H1 (cell line): ENCODE results near the gene PINK1. TPM values are rescaled to one million over a fixed set of nuclear protein-coding genes. Genes with fewer than 3 reads are reported as not detected.

Source experiments
- CTCF ChIA-PET: fragments of 300-600 bp; sonication (Branson Sonifier 250); formaldehyde crosslinking; loops from one replicate; lab custom pipeline; 2021; ENCODE audit not compliant: partially characterized antibody; lab: Charles Lee
- POLR2A ChIA-PET: fragments of 300-600 bp; sonication (Branson Sonifier 250); formaldehyde crosslinking; loops from one replicate; lab custom pipeline; 2021; ENCODE audit warnings: inconsistent platforms; ENCODE audit not compliant: partially characterized antibody; lab: Charles Lee
- DNase-seq, 2 experiments: peaks; one replicate each; pipeline versions ENCODE4 v3.0.0 to v3.0.0-alpha.2; 2010 to 2022; ENCODE audit warnings: low spot score in 2 of 2, low read depth in 1 of 2, mixed read lengths in 1 of 2
- FAIRE-seq: peaks from 2 replicates; lab custom pipeline; 2011; peaks lifted over from hg19 to GRCh38; lab: Jason Lieb, UNC
- H2AFZ ChIP-seq: 2 replicates; pipeline ENCODE4 v1.8.1; 2012; ENCODE audit warnings: low read length, inconsistent platforms
- H2AK5ac ChIP-seq: 2 replicates; pipeline ENCODE4 v1.6.1; 2013; ENCODE audit warnings: low read depth, low read length
- H2BK120ac ChIP-seq: replicated peaks from 2 replicates; pipeline ENCODE3; 2013; ENCODE audit warnings: low read depth, low read length, inconsistent platforms
- H2BK12ac ChIP-seq: 2 replicates; pipeline ENCODE4 v1.6.1; 2013; ENCODE audit warnings: low read depth, low read length
- H2BK15ac ChIP-seq: 2 replicates; pipeline ENCODE4 v1.6.1; 2013; ENCODE audit warnings: low read length
- H2BK20ac ChIP-seq: 2 replicates; pipeline ENCODE4 v1.6.1; 2013; ENCODE audit warnings: low read length
- H2BK5ac ChIP-seq: 2 replicates; pipeline ENCODE4 v1.6.1; 2013; ENCODE audit warnings: low read depth, low read length
- H3K14ac ChIP-seq: 2 replicates; pipeline ENCODE4 v1.6.1; 2013; ENCODE audit warnings: inconsistent platforms; ENCODE audit not compliant: insufficient read length
- H3K18ac ChIP-seq: 2 replicates; pipeline ENCODE4 v1.6.1; 2013; ENCODE audit warnings: low read length; ENCODE audit errors: extremely low read depth
- H3K23ac ChIP-seq: 2 replicates; pipeline ENCODE4 v1.6.1; 2013; ENCODE audit warnings: inconsistent platforms; ENCODE audit not compliant: insufficient read length
- H3K23me2 ChIP-seq: 2 replicates; pipeline ENCODE4 v1.6.1; 2013; ENCODE audit warnings: low read depth, low read length
- H3K27ac ChIP-seq: 2 replicates; pipeline ENCODE4 v1.6.1; 2011; ENCODE audit warnings: low read depth, low read length, inconsistent platforms
- H3K27me3 ChIP-seq, 4 experiments: replicated peaks in 1 of 4; 1 replicate in 1 of 4; 2 replicates in 3 of 4; pipeline versions ENCODE4 v1.6.1 to v1.8.1; 2011 to 2013; ENCODE audit warnings: low read length in 3 of 4, mild to moderate bottlenecking in 3 of 4, inconsistent platforms in 2 of 4, mixed read lengths in 2 of 4, moderate library complexity in 1 of 4; ENCODE audit not compliant: control insufficient read depth in 3 of 4, insufficient read depth in 3 of 4; ENCODE audit errors: extremely low read depth in 1 of 4
- H3K36me3 ChIP-seq, 4 experiments: 2 replicates each; pipeline versions ENCODE4 v1.6.1 to v1.8.1; 2011 to 2013; ENCODE audit warnings: mild to moderate bottlenecking in 4 of 4, low read length in 3 of 4, moderate library complexity in 2 of 4, control low read depth in 1 of 4, inconsistent platforms in 1 of 4; ENCODE audit not compliant: insufficient read depth in 4 of 4, control insufficient read depth in 2 of 4
- H3K4ac ChIP-seq: replicated peaks from 2 replicates; pipeline ENCODE3; 2013; ENCODE audit warnings: low read length, low read depth, mixed read lengths, inconsistent platforms; ENCODE audit not compliant: insufficient read length
- H3K4me1 ChIP-seq, 4 experiments: replicated peaks in 1 of 4; 1 replicate in 1 of 4; 2 replicates in 3 of 4; pipeline versions ENCODE4 v1.6.1 to v1.8.1; 2011 to 2013; ENCODE audit warnings: low read length in 3 of 4, inconsistent platforms in 2 of 4, mixed read lengths in 1 of 4; ENCODE audit not compliant: insufficient read depth in 4 of 4, control insufficient read depth in 3 of 4
- H3K4me2 ChIP-seq, 2 experiments: 2 replicates each; pipeline versions ENCODE4 v1.6.1 to v1.8.1; 2011 to 2013; ENCODE audit warnings: low read depth in 2 of 2, low read length in 2 of 2, control low read depth in 1 of 2, inconsistent platforms in 1 of 2, mild to moderate bottlenecking in 1 of 2; ENCODE audit not compliant: insufficient read depth in 1 of 2
- H3K4me3 ChIP-seq, 4 experiments: fragments of 200-600, 300-600 bp in 1 of 4; sonication (generic), shearing (Covaris generic), sonication (Bioruptor Twin) in 1 of 4; 2 replicates each; pipeline versions ENCODE4 v1.5.1 to v1.8.1; 2011 to 2016; ENCODE audit warnings: low read length in 4 of 4, low read depth in 3 of 4, control low read depth in 2 of 4, inconsistent platforms in 2 of 4, mild to moderate bottlenecking in 2 of 4, mixed read lengths in 1 of 4, moderate library complexity in 1 of 4; ENCODE audit not compliant: insufficient read depth in 2 of 4; ENCODE audit errors: extremely low read depth in 1 of 4
- H3K56ac ChIP-seq: replicated peaks from 2 replicates; pipeline ENCODE3; 2013; ENCODE audit warnings: low read depth, mild to moderate bottlenecking, mixed read lengths, low read length, inconsistent platforms; ENCODE audit not compliant: insufficient read length
- H3K79me1 ChIP-seq: 2 replicates; pipeline ENCODE4 v1.6.1; 2013; ENCODE audit warnings: low read depth, low read length, control low read depth
- H3K79me2 ChIP-seq, 2 experiments: 2 replicates each; pipeline versions ENCODE4 v1.6.1 to v1.8.1; 2012 to 2013; ENCODE audit warnings: low read length in 2 of 2, mild to moderate bottlenecking in 2 of 2, inconsistent platforms in 1 of 2; ENCODE audit not compliant: insufficient read depth in 2 of 2, control insufficient read depth in 1 of 2
- H3K9ac ChIP-seq, 4 experiments: replicated peaks in 1 of 4; 1 replicate in 1 of 4; 2 replicates in 3 of 4; pipeline versions ENCODE4 v1.6.1 to v1.8.1; 2011 to 2013; ENCODE audit warnings: low read depth in 3 of 4, low read length in 3 of 4, control low read depth in 2 of 4, mild to moderate bottlenecking in 2 of 4, moderate library complexity in 2 of 4, inconsistent platforms in 1 of 4; ENCODE audit errors: extremely low read depth in 1 of 4
- H3K9me3 ChIP-seq, 2 experiments: 2 replicates each; pipeline versions ENCODE4 v1.6.1 to v1.8.1; 2012 to 2013; ENCODE audit warnings: mild to moderate bottlenecking in 2 of 2, moderate library complexity in 2 of 2, control low read depth in 1 of 2, inconsistent platforms in 1 of 2, low read depth in 1 of 2, low read length in 1 of 2, mixed read lengths in 1 of 2; ENCODE audit not compliant: insufficient read depth in 2 of 2
- H4K20me1 ChIP-seq, 2 experiments: replicated peaks in 1 of 2; 2 replicates each; pipeline versions ENCODE3 to v1.8.1; 2011 to 2013; ENCODE audit warnings: inconsistent platforms in 2 of 2, low read length in 2 of 2, mild to moderate bottlenecking in 1 of 2; ENCODE audit not compliant: insufficient read depth in 2 of 2, control insufficient read depth in 1 of 2
- H4K5ac ChIP-seq: 2 replicates; pipeline ENCODE4 v1.6.1; 2013; ENCODE audit warnings: low read length, low read depth, mixed read lengths, inconsistent platforms; ENCODE audit not compliant: insufficient read length
- H4K8ac ChIP-seq: 2 replicates; pipeline ENCODE4 v1.8.0; 2013; ENCODE audit warnings: mild to moderate bottlenecking, moderate library complexity, low read length, inconsistent platforms; ENCODE audit not compliant: insufficient read depth; ENCODE audit errors: extremely low read depth
- H4K91ac ChIP-seq: replicated peaks from 2 replicates; pipeline ENCODE3; 2013; ENCODE audit warnings: low read length, mixed read lengths, inconsistent platforms; ENCODE audit not compliant: insufficient read length
- CREB1 ChIP-seq: IDR thresholded peaks from 2 replicates; pipeline ENCODE4 v1.6.1; 2012; ENCODE audit warnings: inconsistent platforms
- CTCF ChIP-seq, 3 experiments: IDR thresholded peaks; 1 replicate in 2 of 3; 2 replicates in 1 of 3; pipeline versions ENCODE4 v1.5.1 to v1.6.1; 2011; ENCODE audit warnings: low read length in 3 of 3, mild to moderate bottlenecking in 3 of 3, inconsistent platforms in 2 of 3, low read depth in 1 of 3, moderate library complexity in 1 of 3; ENCODE audit not compliant: insufficient read depth in 1 of 3; ENCODE audit errors: control extremely low read depth in 1 of 3
- KDM1A ChIP-seq: fragments of 200-600, 300-600 bp; sonication (generic); IDR thresholded peaks from 2 replicates; pipeline ENCODE4 v1.7.1; 2016; ENCODE audit warnings: mild to moderate bottlenecking, low read length, borderline replicate concordance
- RNF2 ChIP-seq: fragments of 200-900, 300-1000 bp; sonication (generic); IDR thresholded peaks from 2 replicates; pipeline ENCODE4 v1.7.1; 2016; ENCODE audit warnings: borderline replicate concordance, low read depth, mild to moderate bottlenecking, antibody characterized with exemption, low read length; ENCODE audit not compliant: poor library complexity, severe bottlenecking; ENCODE audit errors: missing control alignments
- SP1 ChIP-seq: IDR thresholded peaks from 2 replicates; pipeline ENCODE4 v1.6.1; 2011; ENCODE audit warnings: low read depth, low read length
- WGBS, 2 experiments: shearing (Covaris generic) in 1 of 2; methylation state at CpG; one replicate each; pipeline versions ENCODE4 v1.1.6 to v1.1.7; 2013 to 2015; ENCODE audit warnings: low lambda C conversion rate in 2 of 2, mixed read lengths in 2 of 2, inconsistent platforms in 1 of 2, low coverage in 1 of 2, missing lambda C conversion rate in 1 of 2; ENCODE audit not compliant: insufficient replicate concordance in 2 of 2, insufficient coverage in 1 of 2, insufficient read length in 1 of 2; ENCODE audit errors: extremely low coverage in 1 of 2, missing lambda C conversion rate in 1 of 2; 5-methylcytosine and 5-hydroxymethylcytosine counted together
- polyA plus RNA-seq, 7 experiments: library from polyadenylated mRNA; depleted of rRNA in 3 of 7; stranded (reverse) in 5 of 7; unstranded in 2 of 7; fragments of >200 nt in 5 of 7; fragments of 200-250 nt in 2 of 7; gene quantifications; 1 replicate in 5 of 7; 2 replicates in 1 of 7; 4 replicates in 1 of 7; pipeline versions ENCODE4 v1.2.1 to v1.2.3, GENCODE V29; 2011 to 2013; ENCODE audit warnings: missing spikeins in 2 of 7, mixed read lengths in 2 of 7
- total RNA-seq: library from RNA; stranded (reverse); fragmentation: NEBNext Ultra II Directional; extraction: Animal tissue kit (Norgen Biotek cat#: 25700); gene quantifications from 2 replicates; pipeline ENCODE4 v1.2.1, GENCODE V29; 2021

The PINK1 gene
- total and polyA plus RNA-seq, 2 of the 8 experiments (the other 6 are each of a cell fraction or from before 2014, with no cell fraction given): 16.1 to 19.3 TPM

- Histone ChIP-seq H3K9me3 (no peaks in the 10 kb centered on the region; a peak in 1 of 4 replicates), H2AK5ac (no peak overlapping the region), H4K20me1 (no peaks in the 10 kb centered on the region), H2BK12ac (no peak overlapping the region), H2BK5ac (no peak overlapping the region), H3K14ac (no peak overlapping the region), H3K23me2 (peaks cover 8% of the 10 kb centered on the region), H3K79me2 (peaks cover 0 to 4% of the 10 kb centered on the region in 2 experiments; a peak in 3 of 4 replicates), H3K18ac (no peak overlapping the region), H3K4ac (no peak overlapping the region), H2BK20ac (no peak overlapping the region), H2AFZ (no peak overlapping the region), H2BK120ac (no peak overlapping the region), H3K9ac (no peak overlapping the region), H2BK15ac (no peak overlapping the region), H4K91ac (no peak overlapping the region), H4K8ac (no peak overlapping the region), H3K56ac (no peak overlapping the region), H3K36me3 (no peaks in the 10 kb centered on the region), H4K5ac (no peak overlapping the region), H3K23ac (no peak overlapping the region), H3K27ac (no peak overlapping the region), H3K4me1 (peaks cover 0 to 5% (median 3%) of the 10 kb centered on the region in 4 experiments; a peak in 3 of 7 replicates), H3K4me3 (no peak overlapping the region), H3K4me2 (no peak overlapping the region), H3K79me1 (no peaks in the 10 kb centered on the region), H3K27me3 (no peaks in the 10 kb centered on the region)
- POLR2A ChIA-PET: interaction anchor here (1.4 to 1.5 kb wide), 2 partner anchors 14 to 16 kb away, joined by 3 to 4 read pairs; no protein-coding TSS in a partner anchor
- FAIRE-seq (no peak), DNase-seq (no peak)
- WGBS, 2 experiments: 83% methylated on average over 12 of the region's 12 CpGs; no CpG with 5 or more reads in 1 of the 2 experiments
- CTCF ChIA-PET: interaction anchor here (0.7 to 1.8 kb wide), 7 partner anchors 10 to 91 kb away, joined by 3 to 7 read pairs (median 4); no protein-coding TSS in a partner anchor
- no peak for TF ChIP-seq RNF2
- no peak for TF ChIP-seq SP1
- no peak for TF ChIP-seq CTCF (IDR thresholded peaks at IDR 0.05; ENCODE audit: control extremely low read depth in 1 of 3, insufficient read depth in 1 of 3, low read depth in 1 of 3, low read length in 3 of 3)
- no peak for TF ChIP-seq CREB1
- TF ChIP-seq KDM1A: no peak
These were observed 32.5 kb downstream of the PINK1 start for GRCh38 chr1:20665726-20666125.
